DMS79 (cell line): Measurements from ENCODE around the gene TVP23B.
"Not testable (repeated sequence)": the region's sequence is repeated elsewhere in the genome, so short reads cannot be mapped to it uniquely, and the experiment has no call there.

Source experiments
- DNase-seq: peaks from one replicate; lab custom pipeline; 2025; lab: John Stamatoyannopoulos, UW

TVP23B gene

DNA sequence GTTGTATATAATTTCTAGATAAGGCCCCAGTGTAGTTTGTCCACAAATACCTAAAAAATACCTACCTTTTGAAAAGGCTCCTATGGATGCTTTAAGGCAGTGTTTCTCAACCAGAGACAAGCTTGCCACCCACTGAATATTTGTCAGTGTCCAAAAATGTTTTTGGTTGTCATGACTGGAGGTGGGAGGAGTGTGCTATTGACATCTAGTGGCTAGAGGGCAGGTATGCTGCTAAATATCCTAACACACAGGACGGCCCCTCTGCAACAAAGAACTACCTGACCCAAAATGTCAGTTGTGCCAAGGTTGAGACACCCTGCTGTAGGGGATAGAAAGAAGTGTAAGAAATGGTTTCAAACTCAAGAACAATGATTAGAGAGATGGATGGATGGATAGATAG is 10.4 kb downstream of the TVP23B start:
- not testable (repeated sequence) for DNase-seq

DNA sequence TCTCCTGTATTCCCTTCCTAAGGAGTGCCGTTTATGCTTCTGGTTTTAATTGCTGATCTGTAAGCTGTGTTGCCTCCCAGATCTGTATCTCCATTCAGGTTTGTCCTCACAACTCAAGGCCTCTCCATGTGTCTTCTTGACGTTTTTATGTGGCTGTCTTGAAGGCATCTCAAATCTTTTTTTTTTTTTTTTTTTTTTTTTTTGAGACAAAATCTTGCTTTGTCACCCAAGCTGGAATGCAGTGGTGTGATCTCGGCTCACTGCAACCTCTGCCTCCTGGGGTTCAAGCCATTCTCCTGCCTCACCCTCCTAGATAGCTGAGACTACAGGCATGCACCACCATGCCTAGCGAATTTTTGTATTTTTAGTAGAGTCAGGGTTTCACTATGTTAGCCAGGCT is 13.9 kb downstream of the TVP23B start:
- not testable (repeated sequence) for DNase-seq

- not testable (repeated sequence) for DNase-seq
Observed at GRCh38 chr17:18796887-18797286, 15.9 kb downstream of the TVP23B start.

- not testable (repeated sequence) for DNase-seq
Observed at GRCh38 chr17:18803458-18804245, 22.7 kb downstream of the TVP23B start.

DNA sequence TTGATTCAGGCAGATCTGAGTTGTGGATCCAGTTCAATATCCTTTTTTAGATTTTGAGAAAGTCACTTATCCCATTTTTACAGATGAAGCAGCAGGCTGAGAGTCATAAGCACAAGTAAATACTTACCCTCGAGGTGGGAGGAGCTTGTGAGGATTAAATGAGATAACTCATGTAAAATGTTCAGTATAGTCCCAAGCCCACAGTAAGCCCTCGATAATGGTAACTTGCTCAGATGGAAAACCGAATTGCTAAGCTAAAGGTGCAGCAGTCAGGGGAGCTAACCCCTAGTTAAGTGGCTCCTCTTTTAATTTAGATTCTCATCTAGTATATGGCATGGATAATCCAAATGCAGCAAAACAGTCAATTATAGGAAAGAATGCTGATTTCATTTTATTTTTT is 34.9 kb downstream of the TVP23B start:
- DNase-seq: not testable (repeated sequence)

GRCh38 chr17:18816489-18817371 is 35.7 kb downstream of the TVP23B start:
- peak; percentile 1 for DNase-seq

DNA sequence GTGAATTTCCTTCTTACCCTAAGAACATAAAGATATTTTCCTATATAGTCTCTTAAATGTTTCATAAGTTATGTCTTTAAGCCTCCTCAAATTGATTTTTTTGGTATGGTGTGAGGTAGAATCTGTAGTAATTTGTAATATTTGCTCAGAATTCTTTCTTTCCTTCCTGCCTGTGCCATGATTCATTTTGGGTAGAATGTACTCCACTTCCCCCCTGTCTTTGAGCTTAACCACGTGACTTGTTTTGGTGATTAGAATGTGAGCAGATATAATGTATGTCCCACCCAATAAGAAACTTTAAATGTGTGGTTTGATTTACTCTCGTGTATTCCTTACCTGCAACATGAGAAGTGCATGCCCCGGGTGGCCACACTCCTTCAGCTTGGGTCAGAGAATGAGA is 40.4 kb downstream of the TVP23B start:
- DNase-seq: not testable (repeated sequence)

DNA sequence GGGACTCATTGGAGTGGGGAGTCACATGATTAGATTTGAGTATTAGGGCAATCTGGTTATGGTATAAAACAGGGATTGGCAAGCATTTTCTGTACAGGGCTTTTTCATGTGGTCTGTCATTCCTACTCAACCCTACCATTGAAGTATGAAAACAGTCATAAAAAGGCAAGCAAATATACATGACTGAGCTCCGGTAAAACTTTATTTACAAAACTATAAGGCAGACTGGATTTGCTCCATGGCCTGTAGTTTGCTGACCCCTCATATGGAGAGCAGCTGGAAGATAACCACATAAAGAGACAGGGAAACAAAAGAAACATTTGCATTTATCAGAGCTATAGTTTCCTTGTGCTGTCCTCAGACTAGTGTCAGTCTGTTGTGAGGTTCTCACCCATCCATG is 46.6 kb downstream of the TVP23B start:
- not testable (repeated sequence) for DNase-seq

DNA sequence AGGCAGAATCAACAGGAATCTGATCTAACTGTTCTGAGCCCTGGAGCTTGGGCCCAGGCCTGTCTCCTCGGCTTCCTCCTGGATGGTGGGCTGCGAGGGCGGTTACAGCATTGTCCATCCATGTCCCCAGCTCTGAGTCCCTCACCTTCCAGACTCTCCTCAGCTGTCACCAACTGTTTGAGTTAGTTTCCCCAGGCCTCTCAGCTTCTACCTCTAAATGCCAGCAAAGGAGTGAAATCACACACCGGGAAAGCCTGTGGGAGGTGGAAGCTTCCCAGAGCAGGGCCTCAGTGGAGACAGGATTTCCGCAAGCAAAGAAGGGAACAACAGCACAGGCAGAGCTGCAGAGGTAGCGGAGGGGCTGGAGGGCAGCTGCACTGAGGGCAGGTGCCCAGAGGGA is 67.5 kb downstream of the TVP23B start:
- DNase-seq: no peak

- no peak for DNase-seq
Observed at GRCh38 chr17:18850679-18851078, 69.7 kb downstream of the TVP23B start.

- DNase-seq: no peak
Observed at GRCh38 chr17:18851201-18851600, 70.2 kb downstream of the TVP23B start.

GRCh38 chr17:18854956-18855355 is 74.0 kb downstream of the TVP23B start:
- no peak for DNase-seq

GRCh38 chr17:18855831-18856569 is 75.0 kb downstream of the TVP23B start:
- peak; percentile 81 for DNase-seq
